GM12873 (cell line): Measurements from ENCODE around the gene TRIB2.

Source experiments
- CTCF ChIP-seq: IDR thresholded peaks from 2 replicates; pipeline ENCODE4 v1.5.1; 2012; ENCODE audit warnings: low read depth, mild to moderate bottlenecking, moderate library complexity, low read length, control low read depth; ENCODE audit not compliant: insufficient read depth; ENCODE audit errors: missing control alignments

TRIB2 gene

GRCh38 chr2:12737738-12738485 is 21.2 kb downstream of the TRIB2 start:
- no peak for TF ChIP-seq CTCF

DNA sequence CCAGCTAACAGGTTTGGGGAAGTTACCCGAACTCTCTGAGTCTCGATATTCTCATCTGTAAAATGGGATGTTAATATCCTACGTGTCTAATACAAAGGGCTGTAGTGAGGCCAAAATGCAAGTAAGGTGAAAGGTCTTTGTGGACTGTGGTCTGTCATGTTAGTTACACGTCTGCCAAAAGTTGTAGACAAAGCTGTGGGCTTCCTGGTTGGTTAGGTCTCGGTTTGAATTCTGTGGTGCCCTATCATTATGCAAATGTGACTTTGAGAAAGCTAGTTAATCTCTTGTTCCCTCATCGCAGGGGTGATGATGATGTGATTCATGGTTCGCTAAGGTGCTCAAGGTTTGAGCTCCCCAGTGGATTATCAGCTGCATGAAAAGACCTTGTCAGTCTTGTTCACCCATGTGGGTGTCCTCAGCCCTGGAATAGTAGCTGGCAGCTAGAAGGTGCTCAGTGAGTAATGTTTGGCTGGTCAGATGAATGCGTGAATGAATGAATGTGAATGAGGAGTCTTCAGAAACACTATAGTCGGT is 23.1 kb downstream of the TRIB2 start:
- TF ChIP-seq CTCF = no peak

- no peak for TF ChIP-seq CTCF
Observed at GRCh38 chr2:12741380-12741779, 24.6 kb downstream of the TRIB2 start.

DNA sequence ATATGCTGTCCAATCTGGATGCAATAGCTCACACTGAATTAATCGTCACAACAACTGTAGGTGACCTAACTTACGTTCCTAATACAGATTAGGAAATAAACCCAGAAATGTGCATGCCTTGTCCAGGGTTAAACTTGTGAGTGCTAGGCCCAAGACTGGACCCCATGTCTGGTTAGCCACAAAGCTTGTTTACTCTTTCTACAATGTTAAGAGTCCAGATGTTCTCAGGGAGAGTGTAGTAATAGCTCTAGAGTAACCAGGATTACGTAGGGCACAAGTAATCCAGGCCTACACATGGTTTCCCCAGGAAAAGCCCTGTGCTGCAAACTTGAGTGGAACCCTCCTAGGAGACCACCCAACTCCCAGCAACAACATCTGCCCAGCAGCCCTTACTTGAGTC is 26.2 kb downstream of the TRIB2 start:
- no peak for TF ChIP-seq CTCF

DNA sequence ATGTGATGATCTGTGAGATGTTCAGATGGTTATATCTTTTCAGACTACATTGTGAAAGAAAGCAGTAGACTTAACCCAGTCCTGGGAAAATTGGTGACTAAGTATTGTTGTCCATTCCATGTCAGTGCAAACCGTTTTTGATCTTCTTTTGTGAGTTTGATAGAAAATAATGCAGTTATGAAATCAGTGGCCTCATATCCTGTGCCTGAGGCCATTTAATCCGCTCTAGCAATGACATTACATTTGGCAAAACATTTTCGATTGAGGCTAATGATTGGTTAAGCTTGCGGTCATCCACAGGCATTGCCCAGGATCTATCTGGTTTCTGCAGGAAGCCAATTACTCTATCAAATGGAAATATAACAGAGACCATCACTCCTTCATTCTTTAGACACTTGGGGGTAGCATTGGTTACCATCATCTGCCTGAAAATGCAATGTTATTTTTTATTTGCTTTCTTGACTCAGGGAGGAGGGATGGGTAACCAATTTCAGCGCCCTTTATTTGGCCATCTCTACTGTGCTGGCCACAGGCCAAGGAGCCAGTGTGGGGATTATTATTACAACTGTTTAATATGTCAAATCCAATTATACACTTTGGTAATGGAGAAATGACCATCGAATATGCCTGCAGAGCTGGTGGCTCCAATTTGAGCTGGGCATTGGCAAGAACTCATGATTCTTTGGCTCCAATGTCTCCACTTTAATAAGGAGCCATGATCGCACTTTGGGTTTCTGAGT is 33.6 kb downstream of the TRIB2 start:
- TF ChIP-seq CTCF = no peak

DNA sequence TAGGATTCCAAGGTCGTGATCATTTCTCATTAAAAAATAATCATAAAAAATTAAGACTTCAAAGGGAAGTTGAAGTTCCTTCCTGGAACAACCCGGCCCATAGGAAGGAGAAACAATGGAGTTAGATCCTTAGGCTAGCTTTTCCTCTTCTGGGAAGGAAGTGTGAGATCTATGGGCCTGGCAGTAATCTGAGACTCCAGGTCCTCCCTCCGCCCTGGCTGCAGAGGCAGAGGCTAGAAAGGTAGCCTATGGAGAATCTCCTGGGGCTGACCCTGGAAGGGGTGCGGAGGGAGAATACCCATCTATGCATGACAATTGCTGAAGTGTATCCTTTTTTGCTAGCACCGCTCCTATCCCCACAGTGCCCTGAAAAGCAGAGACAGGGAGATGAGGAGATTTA is 37.9 kb downstream of the TRIB2 start:
- no peak for TF ChIP-seq CTCF

DNA sequence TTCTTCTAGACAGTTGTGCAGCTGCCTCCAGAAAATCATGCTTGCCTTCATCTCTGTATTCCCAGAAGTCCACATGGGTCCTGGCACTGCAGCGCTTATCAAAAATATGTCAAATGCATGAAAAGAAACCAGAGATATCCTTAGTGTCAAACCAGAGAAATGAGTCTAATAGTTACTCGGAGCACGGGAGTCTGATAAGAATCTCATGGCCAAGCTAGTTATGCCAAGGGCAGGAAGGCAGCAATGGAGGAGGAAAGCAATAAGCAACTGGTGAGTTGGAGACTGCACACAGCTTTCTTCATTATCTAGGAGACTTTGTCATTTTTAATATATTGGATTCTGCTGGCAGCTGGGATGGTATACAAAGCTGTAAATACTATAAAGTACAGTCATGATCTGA is 38.6 kb downstream of the TRIB2 start:
- no peak for TF ChIP-seq CTCF
